ES-I3 (cell line): ENCODE data around the gene SCRN2.

Source experiments
- H3K36me3 ChIP-seq: 2 replicates; pipeline ENCODE4 v1.6.1; 2013; ENCODE audit warnings: mild to moderate bottlenecking, low read length, control low read depth, moderate library complexity; ENCODE audit not compliant: insufficient read depth
- H3K4me1 ChIP-seq: 2 replicates; pipeline ENCODE4 v1.6.1; 2013; ENCODE audit warnings: mild to moderate bottlenecking, control low read depth, low read length; ENCODE audit not compliant: insufficient read depth
- H3K9ac ChIP-seq: 2 replicates; pipeline ENCODE4 v1.6.1; 2013; ENCODE audit warnings: low read depth, mild to moderate bottlenecking, low read length, moderate library complexity
- H3K9me3 ChIP-seq: 2 replicates; pipeline ENCODE4 v1.6.1; 2013; ENCODE audit warnings: mild to moderate bottlenecking, low read length, moderate library complexity; ENCODE audit not compliant: control insufficient read depth, insufficient read depth

SCRN2 gene

DNA sequence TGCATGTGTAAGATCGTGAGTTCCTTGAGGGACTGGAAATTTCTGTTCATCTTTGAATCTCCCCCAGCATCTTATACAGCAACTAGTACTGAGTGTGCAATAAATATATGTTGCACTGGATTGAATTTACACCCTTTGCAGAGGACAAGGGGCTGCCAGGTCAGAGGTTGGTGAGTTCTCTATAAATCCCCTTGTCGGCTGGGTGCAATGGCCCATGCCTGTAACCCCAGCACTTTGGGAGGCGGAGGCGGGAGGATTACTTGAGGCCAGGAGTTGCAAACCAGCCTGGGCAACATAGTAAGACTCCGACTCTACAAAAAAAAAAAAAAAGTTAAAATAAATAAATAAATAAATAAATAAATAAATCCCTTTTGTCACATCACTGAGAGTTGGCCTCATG lies 19.3 kb upstream of the SCRN2 start:
- Histone ChIP-seq H3K9ac (no peak overlapping the region), H3K9me3 (no peaks in the 10 kb centered on the region), H3K4me1 (peaks cover 22% of the 10 kb centered on the region), H3K36me3 (no peaks in the 10 kb centered on the region)

- Histone ChIP-seq H3K9ac (no peak overlapping the region), H3K36me3 (no peaks in the 10 kb centered on the region), H3K4me1 (peaks cover 30% of the 10 kb centered on the region), H3K9me3 (no peaks in the 10 kb centered on the region)
Observed at GRCh38 chr17:47857551-47858455, 16.7 kb upstream of the SCRN2 start.

- Histone ChIP-seq H3K4me1 (peaks cover 33% of the 10 kb centered on the region), H3K9ac (no peak overlapping the region), H3K9me3 (no peaks in the 10 kb centered on the region), H3K36me3 (no peaks in the 10 kb centered on the region)
Observed at GRCh38 chr17:47856830-47857229, 15.8 kb upstream of the SCRN2 start.

DNA sequence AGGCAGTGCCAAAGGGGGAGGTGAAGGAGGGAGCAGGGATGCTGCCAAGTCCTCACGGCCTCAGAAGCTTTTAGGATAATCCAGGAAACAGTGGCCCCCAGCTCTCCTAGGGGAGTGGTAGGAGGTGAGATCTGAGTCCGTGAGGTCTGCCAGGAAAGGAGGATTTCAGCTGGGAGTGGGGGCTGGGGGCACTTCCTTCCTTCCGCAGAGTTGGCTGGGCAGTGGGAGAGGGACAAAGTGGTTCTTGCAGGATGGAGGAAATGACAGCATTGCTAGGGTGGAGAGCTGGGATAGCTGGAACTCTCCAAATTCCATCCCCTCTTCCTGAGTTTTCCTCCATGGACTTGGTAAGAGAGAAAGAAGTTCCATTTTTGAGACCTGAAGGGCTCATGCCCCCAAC lies 14.7 kb upstream of the SCRN2 start:
- H3K36me3 ChIP-seq, result no peaks in the 10 kb centered on the region
- H3K9ac ChIP-seq, result no peak overlapping the region

GRCh38 chr17:47853616-47854015 lies 12.5 kb upstream of the SCRN2 start:
- no peaks in the 10 kb centered on the region for H3K36me3 ChIP-seq
- H3K4me1 ChIP-seq, result peaks cover 42% of the 10 kb centered on the region
- no peak overlapping the region for H3K9ac ChIP-seq
- H3K9me3 ChIP-seq, result no peaks in the 10 kb centered on the region

More for the DNA sequence above, 14.7 kb upstream of the SCRN2 start:
- H3K4me1 ChIP-seq, result peaks cover 33% of the 10 kb centered on the region
- no peaks in the 10 kb centered on the region for H3K9me3 ChIP-seq

GRCh38 chr17:47852113-47852949 lies 11.3 kb upstream of the SCRN2 start:
- no peaks in the 10 kb centered on the region for H3K9me3 ChIP-seq
- no peaks in the 10 kb centered on the region for H3K36me3 ChIP-seq
- H3K9ac ChIP-seq, result peak overlapping the region; percentile 44; the same call in 1 of the 2 replicates
- H3K4me1 ChIP-seq, result peaks cover 39% of the 10 kb centered on the region

- Histone ChIP-seq H3K9me3 (no peaks in the 10 kb centered on the region), H3K4me1 (peaks cover 38% of the 10 kb centered on the region), H3K9ac (peak overlapping the region; percentile 44; the same call in 1 of the 2 replicates), H3K36me3 (no peaks in the 10 kb centered on the region)
Observed at GRCh38 chr17:47851764-47852112, 10.7 kb upstream of the SCRN2 start.

DNA sequence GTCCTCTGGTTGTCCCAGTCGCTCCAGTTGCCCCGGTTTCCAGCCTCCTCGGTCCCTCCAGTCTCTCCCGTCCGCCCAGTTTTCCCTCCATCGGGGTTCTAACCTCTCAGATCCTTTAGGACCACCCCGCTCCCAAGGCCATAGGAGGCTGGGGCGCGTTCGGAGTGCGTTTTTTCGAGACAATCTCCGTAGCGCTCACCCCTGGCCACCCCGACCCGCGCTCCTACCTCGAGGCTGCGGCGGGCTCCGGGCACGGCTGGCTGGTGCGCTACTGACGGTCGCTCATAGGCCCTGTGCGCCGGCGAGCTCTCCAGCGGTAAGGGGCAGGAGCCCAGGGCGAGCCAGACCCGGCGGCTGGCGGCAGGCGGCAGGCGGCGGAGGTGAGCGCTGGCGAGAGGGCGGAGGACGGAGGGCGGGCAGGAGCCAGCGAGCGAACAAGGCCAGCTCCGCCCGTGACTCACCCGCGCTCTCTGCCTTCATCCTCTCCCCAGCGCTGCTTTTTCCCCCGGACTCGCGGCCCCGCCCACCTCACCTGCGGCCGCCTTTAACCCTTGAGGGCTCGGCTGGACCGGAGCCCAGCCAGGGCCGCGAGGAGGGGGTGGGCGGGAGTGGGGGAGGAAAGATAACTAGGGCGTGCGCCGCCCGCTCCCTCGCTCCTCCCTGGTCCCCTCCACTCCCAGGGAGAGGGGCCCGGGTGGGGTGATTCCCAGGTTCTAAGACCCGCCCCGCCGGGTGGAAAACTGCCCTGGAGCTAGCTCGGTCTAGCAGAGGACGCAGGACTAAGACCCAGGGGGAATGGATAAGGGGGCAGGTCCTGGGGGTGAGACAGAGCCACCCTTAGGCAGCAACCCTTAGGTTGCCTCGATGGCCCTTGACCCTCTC lies 9.9 kb upstream of the SCRN2 start, which contains the start of gene SP6:
SP6 (minus strand) TSS at position 472 of the 882 bp plus-strand sequence. CDS start 2,734 bp downstream, outside the sequence.
- peak within 1 kb of the TSS; percentile 66 for H3K9ac ChIP-seq
- H3K9me3 ChIP-seq, result no peaks in the 10 kb centered on the region
- peaks cover 36% of the 10 kb centered on the region for H3K4me1 ChIP-seq
- H3K36me3 ChIP-seq, result no peaks in the 10 kb centered on the region

DNA sequence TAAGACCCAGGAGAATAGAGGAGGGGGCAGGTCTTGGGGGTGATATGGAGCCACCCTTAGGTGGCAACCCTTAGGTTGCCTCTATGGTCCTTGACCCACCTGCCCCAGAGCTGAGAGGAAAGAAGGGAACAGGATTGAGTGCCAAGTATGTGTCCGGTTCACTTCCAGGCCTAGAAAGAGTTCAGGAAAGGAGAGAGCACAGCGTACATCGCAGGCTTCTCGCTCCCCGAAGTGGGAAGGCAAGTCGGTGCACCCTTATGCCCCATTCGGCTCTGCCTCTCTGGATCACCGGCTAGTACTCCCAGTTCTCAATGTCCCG lies 9.3 kb upstream of the SCRN2 start:
- H3K36me3 ChIP-seq, result no peaks in the 10 kb centered on the region
- no peaks in the 10 kb centered on the region for H3K9me3 ChIP-seq
- peak overlapping the region; percentile 66 for H3K9ac ChIP-seq
- H3K4me1 ChIP-seq, result peaks cover 37% of the 10 kb centered on the region

DNA sequence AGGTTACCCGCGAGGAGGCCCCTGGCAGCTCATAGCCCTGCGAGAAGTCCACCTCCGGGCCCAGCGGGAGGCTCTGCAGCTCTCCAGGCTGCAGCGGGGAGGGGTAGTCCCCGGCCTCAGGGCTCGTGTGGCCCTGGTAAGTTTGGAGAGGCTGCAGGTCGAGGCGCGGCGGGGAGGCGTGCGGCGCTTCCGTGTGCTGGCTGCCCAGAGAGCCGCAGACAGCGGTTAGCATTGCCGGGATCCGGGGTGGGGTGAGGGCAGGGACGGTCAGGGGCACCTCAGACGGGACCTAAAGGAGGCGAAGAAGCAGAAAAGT lies 7.1 kb upstream of the SCRN2 start:
- Histone ChIP-seq H3K9me3 (no peaks in the 10 kb centered on the region), H3K9ac (peak overlapping the region; percentile 64; the same call in 1 of the 2 replicates), H3K36me3 (no peaks in the 10 kb centered on the region), H3K4me1 (peaks cover 38% of the 10 kb centered on the region)

- H3K9me3 ChIP-seq, result no peaks in the 10 kb centered on the region
- no peaks in the 10 kb centered on the region for H3K36me3 ChIP-seq
- H3K4me1 ChIP-seq, result peaks cover 35% of the 10 kb centered on the region
- H3K9ac ChIP-seq, result peak overlapping the region; percentile 64
Observed at GRCh38 chr17:47847341-47848197, 6.5 kb upstream of the SCRN2 start.

DNA sequence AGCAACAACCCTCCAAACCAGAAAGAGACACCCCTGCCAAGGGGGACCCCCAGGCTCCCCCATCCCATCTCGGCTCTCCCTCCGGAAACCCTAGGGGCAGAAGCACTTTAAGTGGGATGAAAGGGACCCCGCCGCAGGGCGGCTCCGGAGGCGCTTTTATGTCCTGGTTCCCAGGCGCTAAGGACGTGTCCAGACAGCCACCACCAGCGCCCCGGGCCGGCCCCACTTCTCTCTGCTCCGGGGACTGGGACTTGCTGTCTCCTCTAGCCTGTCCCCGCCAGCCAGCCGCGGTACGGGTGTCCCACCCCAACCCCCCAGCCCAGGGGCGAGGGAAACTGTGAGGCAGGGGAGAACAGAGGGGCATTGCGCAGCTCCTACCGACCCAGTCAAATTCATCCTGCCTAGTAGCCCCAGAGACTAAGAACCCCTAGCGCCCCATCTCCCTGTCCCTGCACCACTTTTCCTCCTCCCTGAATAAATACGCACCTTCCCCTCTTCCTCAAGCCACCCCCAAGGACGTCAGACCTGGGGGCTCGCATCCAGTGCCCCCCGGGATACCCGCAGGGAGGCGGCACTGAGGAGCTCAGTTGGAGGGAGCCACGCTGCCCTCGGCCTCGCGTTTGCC lies 5.8 kb upstream of the SCRN2 start:
- no peaks in the 10 kb centered on the region for H3K36me3 ChIP-seq
- no peaks in the 10 kb centered on the region for H3K9me3 ChIP-seq
- H3K9ac ChIP-seq, result peak overlapping the region; percentile 64
- H3K4me1 ChIP-seq, result peaks cover 29% of the 10 kb centered on the region

DNA sequence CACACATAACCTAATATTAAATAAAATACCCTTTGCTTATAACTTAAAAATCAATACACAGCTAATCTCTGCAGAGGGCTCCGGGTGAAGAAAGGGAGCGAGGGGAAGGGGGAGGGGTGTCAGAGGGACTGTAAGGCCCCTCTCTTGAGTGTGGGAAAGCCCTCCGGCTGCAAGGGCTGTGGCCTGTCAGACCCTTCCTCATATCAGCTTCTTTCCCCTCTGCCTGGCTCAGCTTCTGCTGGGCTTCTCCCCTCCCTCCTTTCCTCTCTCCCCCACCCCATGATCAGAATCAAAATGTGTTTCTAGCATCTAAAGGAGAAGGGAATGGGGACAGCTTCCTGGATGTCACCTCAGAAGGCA lies 4.6 kb upstream of the SCRN2 start:
- Histone ChIP-seq H3K9me3 (no peaks in the 10 kb centered on the region), H3K4me1 (peaks cover 29% of the 10 kb centered on the region), H3K9ac (no peak overlapping the region), H3K36me3 (no peaks in the 10 kb centered on the region)
